DMS153 (cell line): Measurements from ENCODE around the gene ARL6IP6.
"Not testable (repeated sequence)": the region's sequence is repeated elsewhere in the genome, so short reads cannot be mapped to it uniquely, and the experiment has no call there.

Experiments
- DNase-seq: peaks from one replicate; lab custom pipeline; 2025; lab: John Stamatoyannopoulos, UW

ARL6IP6 gene

DNA sequence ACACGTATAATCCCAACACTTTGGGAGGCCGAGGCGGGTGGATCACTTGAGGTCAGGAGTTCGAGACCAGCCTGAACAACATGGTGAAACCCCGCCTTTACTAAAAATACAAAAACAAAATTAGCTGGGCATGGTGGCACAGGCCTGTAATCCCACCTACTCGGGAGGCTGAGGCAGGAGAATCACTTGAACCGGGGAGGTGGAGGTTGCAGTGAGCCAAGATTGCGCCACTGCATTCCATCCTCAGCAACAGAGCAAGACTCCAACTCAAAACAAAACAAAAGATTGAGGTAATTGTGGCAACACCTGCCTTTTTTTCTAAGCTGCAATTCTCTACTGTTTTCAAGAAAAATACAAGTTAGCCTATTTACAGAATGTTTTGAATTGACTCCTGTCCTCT, 4.2 kb downstream of the ARL6IP6 start:
- not testable (repeated sequence) for DNase-seq

DNA sequence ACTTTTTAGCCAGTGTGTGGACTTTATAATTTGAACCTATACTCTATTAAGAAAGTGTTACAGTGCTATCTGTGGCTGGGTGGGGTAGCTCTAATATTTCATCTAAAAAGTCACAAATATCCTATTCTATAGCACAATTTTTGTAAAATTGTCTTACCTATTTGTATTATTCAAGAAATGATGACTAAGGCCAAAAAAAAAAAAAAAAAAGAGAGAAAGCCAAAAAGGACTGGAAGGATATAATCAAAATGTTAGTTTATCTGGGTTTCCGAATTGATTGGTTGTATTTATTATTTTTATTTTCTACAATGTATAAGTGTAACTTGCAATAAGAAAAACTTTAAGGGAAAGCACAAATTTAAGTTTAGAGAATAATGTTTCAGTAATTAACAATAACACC, 5.5 kb downstream of the ARL6IP6 start:
- DNase-seq = no peak

DNA sequence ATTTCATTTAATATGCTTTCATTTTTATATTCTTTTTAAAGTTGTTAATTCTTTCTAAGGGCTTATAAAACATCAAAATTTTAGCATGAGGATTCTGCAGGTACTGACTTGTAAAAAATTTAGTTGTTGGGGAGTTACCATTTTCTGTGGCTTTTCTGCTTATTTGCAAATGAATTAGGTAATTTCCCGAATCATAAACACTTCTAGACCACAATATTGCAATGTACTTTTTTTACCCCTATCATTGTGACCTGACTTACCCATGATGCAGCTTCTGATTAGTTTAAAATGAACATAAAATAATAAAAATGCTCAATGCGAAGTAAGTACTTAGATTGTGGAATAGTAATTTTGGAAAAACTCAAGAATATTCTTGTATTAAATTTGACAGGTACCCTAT, 11.4 kb downstream of the ARL6IP6 start:
- DNase-seq = no peak

DNA sequence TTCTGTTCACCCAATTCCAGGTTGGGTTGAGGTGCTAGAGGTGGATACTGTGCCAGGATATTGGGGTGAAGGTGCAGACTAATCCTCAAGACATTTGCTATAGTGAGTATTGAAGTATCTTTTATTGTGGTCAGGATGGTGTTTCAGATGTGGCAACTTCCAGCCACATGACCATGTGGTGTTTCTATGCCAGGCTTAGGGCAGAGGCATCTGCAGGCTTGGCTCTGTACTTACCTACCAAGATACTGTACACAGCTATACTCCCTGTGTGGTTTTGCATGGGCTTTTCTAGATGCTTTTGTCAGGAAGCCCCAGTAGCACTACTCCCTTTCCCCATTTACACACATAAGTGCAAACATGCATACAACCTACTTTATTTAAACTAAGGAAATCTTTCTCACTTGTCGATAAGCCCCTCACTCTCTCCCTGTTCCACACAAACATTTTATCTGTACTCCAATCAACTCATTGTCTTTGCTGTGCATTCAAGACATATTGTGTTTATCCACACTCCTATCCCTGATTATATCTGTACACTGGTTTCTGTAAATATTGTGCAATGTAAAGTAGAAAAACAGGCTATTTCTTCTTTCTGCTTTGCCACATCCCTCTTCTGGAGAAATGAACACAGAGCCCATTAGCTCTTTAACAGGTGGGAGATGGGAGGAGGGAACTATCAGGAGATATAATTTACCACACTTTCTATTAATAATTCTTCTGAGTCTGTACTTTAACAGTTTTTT, 12.3 kb downstream of the ARL6IP6 start:
- DNase-seq = no peak

DNA sequence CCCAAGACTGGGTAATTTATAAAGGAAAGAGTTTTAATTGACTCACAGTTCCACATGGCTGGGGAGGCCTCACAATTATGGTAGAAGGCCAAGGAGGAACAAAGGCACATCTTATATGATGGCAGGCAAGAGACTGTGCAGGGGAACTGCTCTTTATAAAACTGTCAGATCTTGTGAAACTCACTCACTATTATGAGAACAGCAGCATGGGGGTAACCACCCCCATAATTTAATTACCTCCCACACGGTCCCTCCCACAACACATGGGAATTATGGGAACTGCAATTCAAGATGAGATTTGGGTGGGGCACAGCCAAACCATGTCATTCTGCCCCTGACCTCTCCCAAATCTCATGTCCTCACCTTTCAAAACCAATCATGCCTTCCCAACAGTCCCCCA, 19.1 kb downstream of the ARL6IP6 start:
- DNase-seq = not testable (repeated sequence)

DNA sequence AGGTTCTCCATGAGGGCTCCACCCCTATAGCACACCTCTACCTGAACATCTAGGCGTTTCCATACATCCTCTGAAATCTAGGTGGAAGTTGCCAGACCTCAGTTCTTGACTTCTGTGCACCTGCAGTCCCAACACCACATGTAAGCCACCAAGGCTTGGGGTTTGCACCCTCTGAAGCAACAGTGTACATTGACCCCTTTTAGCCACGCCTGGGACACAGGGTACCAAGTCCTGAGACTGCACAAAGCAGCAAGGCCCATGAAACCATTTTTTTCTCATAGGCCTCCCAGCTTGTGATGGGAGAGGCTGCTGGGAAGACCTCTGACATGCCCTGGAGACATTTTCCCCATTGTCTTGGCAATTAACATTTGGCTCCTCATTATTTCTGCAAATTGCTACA, 20.0 kb downstream of the ARL6IP6 start:
- DNase-seq = no peak

DNA sequence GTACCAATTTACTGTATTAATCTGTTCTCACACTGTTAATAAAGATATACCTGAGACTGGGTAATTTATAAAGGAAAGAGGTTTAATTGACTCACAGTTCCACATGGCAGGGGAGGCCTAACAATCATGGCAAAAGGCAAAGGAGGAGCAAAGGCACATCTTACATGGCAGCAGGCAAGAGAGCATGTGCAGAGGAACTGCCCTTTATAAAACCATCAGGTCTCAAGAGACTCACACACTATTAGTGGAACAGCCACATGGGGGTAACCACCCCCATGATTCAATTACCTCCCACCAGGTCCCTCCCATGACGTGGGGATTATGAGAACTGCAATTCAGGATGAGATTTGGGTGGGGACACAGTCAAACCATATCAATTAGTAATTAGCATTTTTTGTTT, 21.3 kb downstream of the ARL6IP6 start:
- DNase-seq = not testable (repeated sequence)

DNA sequence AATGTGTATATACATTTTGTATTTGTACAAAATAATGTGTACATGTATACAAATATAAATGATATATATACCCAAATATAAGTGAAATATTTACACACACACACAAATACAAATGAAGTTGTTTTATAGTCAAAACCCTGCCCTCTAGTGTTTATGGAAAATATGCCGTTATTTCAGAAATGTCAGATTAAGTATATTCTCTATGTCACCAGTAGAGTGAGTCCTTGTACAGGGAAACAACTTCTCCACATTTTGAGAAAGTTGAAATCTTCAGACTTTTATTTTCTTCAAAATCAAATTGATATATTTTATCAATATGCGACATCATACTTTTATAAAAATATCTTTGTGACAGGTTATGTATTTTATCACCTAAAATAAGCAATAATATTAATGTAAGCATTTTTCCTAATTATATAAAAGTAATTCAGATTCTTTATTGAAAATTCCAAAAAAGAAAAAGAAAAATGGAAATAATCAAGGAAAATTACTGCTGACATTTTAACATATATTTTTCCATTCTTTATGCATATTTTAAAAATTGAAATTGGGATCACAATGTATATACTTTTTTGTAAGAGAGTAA, 22.4 kb downstream of the ARL6IP6 start:
- DNase-seq = no peak

DNA sequence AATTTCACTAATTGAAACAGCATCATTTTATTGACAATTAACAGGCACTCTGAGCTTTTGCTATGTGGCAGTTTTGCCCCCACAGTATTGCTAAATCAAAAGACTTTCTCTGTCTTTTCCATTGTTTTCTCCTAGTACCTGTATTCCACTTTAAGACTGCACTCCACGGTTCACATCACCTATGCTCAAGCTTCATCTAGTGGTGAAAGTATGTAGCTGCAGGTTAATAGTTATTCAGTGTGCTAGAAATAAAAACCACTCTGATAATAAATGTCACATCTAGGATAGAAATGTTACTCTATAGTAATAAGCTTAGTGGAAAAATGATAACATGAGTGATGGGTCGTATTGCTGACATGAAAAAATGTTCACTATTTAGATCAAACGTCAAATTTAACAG, 24.6 kb downstream of the ARL6IP6 start:
- DNase-seq = no peak

DNA sequence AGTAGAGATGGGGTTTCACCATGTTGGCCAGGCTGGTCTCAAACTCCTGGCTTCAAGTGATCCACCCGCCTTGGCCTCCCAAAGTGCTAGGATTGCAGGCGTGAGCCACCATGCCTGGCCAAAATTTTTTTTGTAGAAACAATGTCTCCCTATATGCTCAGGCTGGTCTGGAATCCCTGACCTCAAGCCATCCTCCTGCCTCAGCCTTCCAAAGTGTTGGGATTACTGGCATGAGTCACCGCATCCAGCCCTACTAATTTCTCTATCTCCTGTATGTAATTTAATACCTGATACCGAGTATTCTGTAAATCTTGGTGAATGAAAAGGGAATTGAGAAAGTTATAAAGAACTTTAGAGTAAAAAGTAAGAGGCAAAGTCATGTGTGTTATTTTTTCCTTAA, 29.3 kb downstream of the ARL6IP6 start:
- not testable (repeated sequence) for DNase-seq

DNA sequence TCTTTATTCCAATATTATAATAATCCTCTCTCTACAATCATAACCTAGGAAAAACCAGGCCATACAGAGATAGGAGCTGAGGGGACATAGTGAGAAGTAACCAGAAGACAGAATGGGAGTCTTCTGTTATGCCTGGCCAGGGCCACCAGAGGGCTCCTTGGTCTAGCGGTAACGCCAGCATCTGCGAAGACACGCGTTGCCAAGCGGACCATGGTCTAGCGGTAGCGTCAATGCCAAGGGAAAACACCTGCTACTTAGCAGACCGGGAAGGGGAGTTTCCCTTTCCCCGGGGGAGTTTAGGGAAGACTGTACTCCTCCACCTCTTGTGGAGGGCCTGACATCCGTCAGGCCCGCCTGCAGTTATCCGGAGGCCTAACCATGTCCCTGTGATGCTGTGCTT, 36.6 kb downstream of the ARL6IP6 start:
- no peak for DNase-seq

DNA sequence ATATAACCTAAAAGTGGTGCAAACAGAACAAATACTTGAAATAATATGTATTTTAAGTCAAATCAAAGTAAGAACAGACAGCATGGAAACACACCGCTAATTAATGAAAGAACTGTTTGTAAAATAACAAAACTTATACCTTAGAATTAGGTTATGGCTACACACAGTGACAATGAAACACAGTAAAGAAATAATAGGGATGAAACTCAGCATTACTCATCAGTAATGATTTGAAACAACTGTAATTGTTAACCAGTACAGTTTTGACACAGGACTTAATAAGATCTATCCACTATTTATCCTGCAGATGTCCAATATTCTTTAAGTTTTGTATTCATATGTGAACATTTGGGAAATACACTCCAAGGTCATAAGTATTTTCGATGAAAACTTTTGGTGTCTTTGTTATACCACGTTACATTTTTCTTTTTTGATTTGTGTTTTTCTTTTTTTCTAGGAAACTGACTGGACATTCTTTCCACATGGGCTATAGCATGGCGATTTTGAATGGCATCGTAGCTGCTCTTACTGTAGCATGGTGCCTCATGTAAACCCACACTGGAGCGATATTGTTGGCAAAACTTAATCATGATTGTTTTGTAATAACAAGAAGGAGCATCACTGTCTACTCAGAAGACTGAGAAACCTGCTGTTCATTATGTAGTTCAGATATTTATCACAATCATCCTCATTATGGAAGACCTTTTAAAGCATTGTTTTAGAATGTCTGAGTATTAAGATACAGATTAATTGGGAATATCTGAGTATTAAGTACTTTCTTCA, 41.1 kb downstream of the ARL6IP6 start:
- DNase-seq = no peak

DNA sequence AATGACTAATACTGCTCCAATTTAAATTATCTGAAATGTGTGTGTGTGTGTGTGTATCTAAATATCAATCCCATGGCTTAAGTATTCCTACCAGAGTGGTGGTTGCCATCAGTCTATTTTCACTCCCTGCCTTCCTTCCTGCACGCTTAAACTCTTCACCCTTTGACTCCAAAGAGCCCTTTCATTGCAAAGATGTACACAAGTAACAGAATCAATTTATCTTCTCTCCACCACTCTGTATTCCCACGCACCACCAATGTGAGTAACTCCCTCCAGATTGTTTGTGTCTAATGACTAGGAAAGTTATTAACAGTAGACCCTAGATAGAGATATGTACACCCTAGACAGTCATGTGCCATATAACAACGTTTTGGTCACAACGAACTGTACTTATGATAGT, 42.8 kb downstream of the ARL6IP6 start:
- DNase-seq = no peak

DNA sequence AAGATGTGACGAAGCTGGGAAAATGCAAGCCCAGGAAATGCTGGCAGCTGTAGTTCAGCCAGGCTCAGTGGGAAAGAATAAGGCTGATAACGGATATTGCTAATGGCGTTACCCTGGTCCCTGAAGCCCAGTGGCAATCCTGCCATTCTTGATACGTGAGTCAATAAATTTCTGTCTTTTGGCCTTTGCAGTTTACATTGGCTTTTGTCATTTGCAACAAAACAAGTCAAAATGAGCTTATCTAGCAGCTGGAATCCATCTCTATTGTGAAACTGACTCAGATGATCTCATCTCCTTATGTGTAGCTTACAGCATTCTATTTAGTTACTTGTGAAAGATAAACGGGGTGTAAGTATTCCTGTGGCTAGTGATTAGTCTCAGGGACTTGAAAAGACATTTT, 43.8 kb downstream of the ARL6IP6 start:
- no peak for DNase-seq

DNA sequence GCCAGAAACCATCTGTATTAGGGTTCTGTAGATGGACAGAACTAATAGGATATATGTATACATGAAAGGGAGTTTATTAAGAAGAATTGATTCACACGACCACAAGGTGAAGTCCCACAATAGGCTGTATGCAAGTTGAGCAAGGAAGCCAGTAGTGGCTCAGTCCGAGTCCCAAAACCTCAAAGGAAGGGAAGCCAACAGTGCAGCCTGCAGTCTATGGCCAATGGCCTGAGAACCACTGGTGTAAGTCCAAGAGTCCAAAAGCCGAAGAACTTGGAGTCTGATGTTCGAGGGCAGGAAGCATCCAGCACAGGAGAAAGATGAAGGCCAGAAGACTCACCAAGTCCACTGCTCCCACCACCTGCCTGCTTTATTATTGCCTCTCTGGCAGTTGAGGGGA, 44.8 kb downstream of the ARL6IP6 start:
- DNase-seq = not testable (repeated sequence)

DNA sequence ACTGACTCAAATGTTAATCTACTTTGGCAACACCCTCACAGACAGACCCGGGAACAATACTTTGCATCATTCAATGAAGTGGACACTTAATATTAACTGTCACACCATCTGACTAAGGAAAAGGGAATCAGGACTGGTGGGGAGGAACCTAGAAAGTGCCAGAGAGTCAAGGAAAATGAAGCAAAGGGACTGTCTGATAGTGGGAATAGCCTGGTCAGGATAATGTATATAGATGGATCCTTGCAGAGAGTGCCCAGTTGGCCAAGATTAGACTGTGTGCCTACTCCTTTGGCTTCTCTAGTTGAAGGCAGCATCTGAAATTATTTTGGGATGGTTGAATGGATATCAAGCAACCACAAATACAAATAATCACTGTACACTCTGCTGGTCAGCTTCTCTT, 45.2 kb downstream of the ARL6IP6 start:
- DNase-seq = no peak

DNA sequence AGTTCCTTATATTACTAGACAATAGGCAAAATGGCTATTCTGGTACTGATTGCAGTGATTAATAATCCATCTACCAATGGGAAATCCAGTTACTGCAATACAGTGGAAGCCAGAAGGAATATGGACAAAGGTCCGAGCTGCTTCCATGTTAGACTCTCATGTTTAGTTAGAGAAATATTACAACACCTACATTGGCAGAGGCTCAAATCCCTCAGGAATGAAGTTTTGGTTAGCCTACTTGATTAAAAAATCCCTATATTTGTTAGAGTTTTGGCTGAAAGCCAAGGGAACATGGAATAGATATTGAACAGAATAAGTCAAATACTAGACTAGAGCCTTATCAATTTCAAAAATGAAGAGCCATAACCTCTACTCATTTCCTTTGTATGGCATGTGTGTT, 48.5 kb downstream of the ARL6IP6 start:
- DNase-seq = no peak

DNA sequence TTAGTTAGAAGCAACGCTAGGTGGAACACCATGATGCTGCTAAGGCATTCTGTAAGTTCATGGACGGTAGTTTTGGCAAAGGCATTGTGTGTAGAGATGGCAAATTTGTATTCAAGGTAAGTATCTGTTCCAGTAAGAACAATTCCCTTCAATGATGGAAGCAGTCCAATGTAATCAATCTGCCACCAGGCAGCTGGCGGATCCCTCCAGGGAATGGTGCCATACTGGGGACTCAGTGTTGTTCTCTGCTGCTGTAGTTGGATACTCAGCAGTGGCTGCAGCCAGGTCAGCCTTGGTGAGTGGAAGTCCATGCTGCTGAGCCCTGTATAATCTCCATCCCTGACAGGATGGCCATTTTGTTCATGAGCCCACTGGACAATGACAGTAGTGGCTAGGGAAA, 62.8 kb downstream of the ARL6IP6 start:
- DNase-seq = no peak

DNA sequence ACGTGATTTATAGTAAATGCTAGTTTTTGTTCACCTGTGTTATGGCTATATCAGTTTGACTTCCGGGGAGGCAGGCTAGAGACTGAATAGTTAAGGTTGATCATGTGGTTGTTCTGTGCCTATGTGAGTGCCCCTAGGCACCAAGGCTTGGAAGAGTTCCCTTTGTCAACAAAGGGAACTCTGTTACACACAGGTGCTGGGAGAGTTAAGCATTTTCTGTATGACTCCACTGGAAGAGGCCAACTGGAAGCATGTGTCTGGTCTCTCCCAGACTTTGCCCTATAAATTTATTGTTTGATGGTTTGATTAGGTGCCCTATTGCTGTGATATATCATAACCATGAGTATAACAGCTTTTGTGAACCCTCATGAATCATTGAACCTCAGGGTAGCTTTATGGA, 63.8 kb downstream of the ARL6IP6 start:
- no peak for DNase-seq

DNA sequence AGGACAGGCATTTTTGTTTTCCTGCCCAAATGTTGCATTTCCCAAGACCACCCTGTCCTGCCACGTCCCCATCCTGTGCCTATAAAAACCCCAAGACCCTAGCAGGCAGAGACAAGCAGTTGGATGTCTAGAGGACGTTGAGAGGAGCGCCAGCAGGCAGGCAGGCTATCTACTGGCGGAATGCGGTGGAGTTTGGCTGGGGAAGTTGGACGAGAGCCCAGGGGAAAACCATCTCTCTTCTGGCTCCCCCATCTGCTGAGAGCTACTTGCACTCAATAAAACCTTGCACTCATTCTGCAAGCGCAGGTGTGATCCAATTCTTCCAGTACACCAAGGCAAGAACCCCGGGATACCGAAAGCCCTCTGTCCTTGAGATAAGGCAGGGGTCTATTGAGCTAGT, 72.5 kb downstream of the ARL6IP6 start:
- DNase-seq = no peak

DNA sequence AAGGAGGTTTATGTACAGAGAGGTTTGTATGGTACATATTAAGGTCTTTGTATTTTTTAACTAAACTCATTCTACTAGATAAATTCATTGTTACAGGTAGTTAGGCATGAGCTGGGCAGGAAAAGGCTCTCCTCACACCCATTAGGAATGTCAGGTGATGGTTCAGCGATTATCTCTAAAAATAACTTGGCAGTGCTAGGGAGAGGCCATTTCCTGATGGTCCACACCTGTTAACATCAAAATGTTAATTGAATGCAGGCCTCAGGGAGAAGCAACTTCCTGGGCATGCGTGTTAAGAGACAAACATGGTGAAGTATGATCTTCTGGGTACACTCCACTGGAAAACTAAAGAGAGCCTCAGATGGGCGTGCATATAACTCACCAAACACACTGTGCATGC, 73.6 kb downstream of the ARL6IP6 start:
- DNase-seq = no peak

DNA sequence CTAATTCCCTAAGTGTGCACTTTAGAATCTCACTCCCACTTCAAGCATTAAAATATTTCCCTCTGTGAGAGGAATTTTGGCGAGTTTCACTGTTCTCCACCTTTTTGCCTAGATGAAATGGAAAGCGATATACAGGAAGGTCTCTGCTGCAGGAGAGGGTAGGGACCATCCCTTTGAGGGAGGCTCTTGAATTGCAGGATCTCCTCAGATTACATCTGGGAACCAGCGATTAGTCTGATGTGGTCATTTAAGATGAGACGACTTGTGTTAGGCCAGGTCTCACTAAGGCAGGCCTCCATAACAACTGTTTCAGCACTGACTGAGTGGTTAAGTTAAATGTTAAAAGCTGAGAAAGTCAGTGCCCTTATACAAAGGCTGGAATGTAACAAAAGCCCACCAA, 74.6 kb downstream of the ARL6IP6 start:
- DNase-seq = no peak

DNA sequence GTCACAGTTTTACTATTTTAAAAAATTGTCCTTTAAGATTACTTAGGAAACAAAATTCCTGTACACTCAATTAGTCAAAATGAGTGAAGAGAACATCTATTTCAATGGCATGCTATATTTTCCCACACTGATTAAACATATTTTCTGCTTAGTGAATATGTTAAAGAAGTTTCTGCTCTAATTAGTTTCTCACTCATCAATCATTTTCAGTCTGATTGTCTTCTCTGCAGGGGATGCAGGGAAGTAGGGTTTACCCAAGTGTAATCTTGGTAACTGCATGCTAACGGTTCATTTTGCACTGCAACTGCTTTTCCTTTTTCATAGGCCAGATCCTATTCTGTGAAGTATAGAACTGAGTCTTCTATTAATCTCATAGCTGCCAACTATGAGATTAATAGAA, 78.5 kb downstream of the ARL6IP6 start:
- no peak for DNase-seq
